CD4-positive, alpha-beta T cell (primary cell): ENCODE data around the gene MYCBP2. TPM values are rescaled to one million over a fixed set of nuclear protein-coding genes. Genes with fewer than 3 reads are reported as not detected.

Experiments used
- ATAC-seq: fragments of 200-7000 bp; cut with Tn5 transposase; one replicate; pipeline ENCODE4 v1.10.0; 2022; ENCODE audit warnings: mild to moderate bottlenecking; ENCODE audit not compliant: poor library complexity
- CTCF ChIA-PET: fragments of 350-600 bp; sonication (Branson Sonifier 250); formaldehyde crosslinking; loops from one replicate; lab custom pipeline; 2021; ENCODE audit warnings: antibody characterized with exemption, inconsistent platforms; lab: Charles Lee
- POLR2A ChIA-PET: fragments of 350-600 bp; sonication (Branson Sonifier 250); formaldehyde crosslinking; loops from one replicate; lab custom pipeline; 2021; ENCODE audit warnings: antibody characterized with exemption, inconsistent platforms; lab: Charles Lee
- DNase-seq, 14 experiments: peaks; one replicate each; pipeline ENCODE4 v3.0.0-alpha.2; 2013 to 2020; ENCODE audit warnings: mixed read lengths in 2 of 14
- H3K27ac ChIP-seq, 2 donors: one replicate each; pipeline versions ENCODE4 v1.5.1 to v1.7.0; 2013; ENCODE audit warnings: low read length in 2 of 2, low read depth in 1 of 2, mild to moderate bottlenecking in 1 of 2
- H3K27me3 ChIP-seq, 2 experiments: 1 replicate in 1 of 2; 2 replicates in 1 of 2; pipeline versions ENCODE4 v1.6.1 to v1.7.0; 2013; ENCODE audit warnings: low read length in 2 of 2, control low read depth in 1 of 2, mild to moderate bottlenecking in 1 of 2, moderate library complexity in 1 of 2; ENCODE audit not compliant: insufficient read depth in 2 of 2, control insufficient read depth in 1 of 2
- H3K36me3 ChIP-seq: one replicate; pipeline ENCODE4 v1.6.1; 2013; ENCODE audit warnings: low read length, control low read depth; ENCODE audit not compliant: insufficient read depth
- H3K4me1 ChIP-seq: one replicate; pipeline ENCODE4 v1.6.1; 2013; ENCODE audit warnings: low read length, control low read depth; ENCODE audit not compliant: insufficient read depth
- H3K4me3 ChIP-seq: one replicate; pipeline ENCODE4 v1.5.1; 2013; ENCODE audit warnings: mild to moderate bottlenecking, low read length, moderate library complexity
- H3K9me3 ChIP-seq, 2 experiments: 1 replicate in 1 of 2; 2 replicates in 1 of 2; pipeline versions ENCODE4 v1.6.1 to v1.7.0; 2013; ENCODE audit warnings: low read length in 2 of 2, mild to moderate bottlenecking in 2 of 2, control low read depth in 1 of 2, moderate library complexity in 1 of 2; ENCODE audit not compliant: control insufficient read depth in 1 of 2, insufficient read depth in 1 of 2
- H3K27ac Mint-ChIP-seq: one replicate; pipeline ENCODE4 v1.8.0; 2020; ENCODE audit warnings: mixed read lengths
- H3K27me3 Mint-ChIP-seq: one replicate; pipeline ENCODE4 v1.8.0; 2021; ENCODE audit warnings: mixed read lengths
- H3K36me3 Mint-ChIP-seq: one replicate; pipeline ENCODE4 v1.8.0; 2021; ENCODE audit warnings: low read depth, mixed read lengths
- H3K4me1 Mint-ChIP-seq: one replicate; pipeline ENCODE4 v1.8.0; 2021; ENCODE audit warnings: low read depth, mixed read lengths
- H3K4me3 Mint-ChIP-seq: one replicate; pipeline ENCODE4 v1.8.0; 2020; ENCODE audit warnings: mild to moderate bottlenecking, mixed read lengths
- H3K9me3 Mint-ChIP-seq: one replicate; pipeline ENCODE4 v1.8.0; 2020; ENCODE audit warnings: mixed read lengths
- intact Hi-C, 2 experiments: fragments of 100-400 bp; cut with DNase I in 1 of 2; cut with micrococcal nuclease in 1 of 2; formaldehyde crosslinking; loops; one replicate each; pipeline versions ENCODE4 v1.15.1 to v1.9.0; 2023 to 2025; cut with DNase I, micrococcal nuclease
- total RNA-seq, 174 experiments: library from RNA in 2 of 174; stranded (reverse) in 2 of 174; gene quantifications; one replicate each; pipeline ENCODE4 v1.2.3 and lab custom pipeline; 2021 to 2026
- TF ChIP-seq, protein P1 (sequence below): fragments of 200-600 bp; IDR thresholded peaks from one replicate; pipeline ENCODE4 v1.8.0; 2022; ENCODE audit warnings: antibody characterized with exemption, mild to moderate bottlenecking

MYCBP2 gene
- total RNA-seq, 2 experiments from 2014 or later, result 116 to 119 TPM

- peaks cover 47% of the 10 kb centered on the region for H3K36me3 Mint-ChIP-seq
- no peaks in the 10 kb centered on the region for H3K9me3 ChIP-seq
- intact Hi-C loops, result loop anchor here (2.0 to 10.0 kb wide), 6 partner anchors 34 to 1482 kb away; partner anchors contain the start of genes MYCBP2 (in 2 of the 2), SLAIN1 (in 2 of the 2), CLN5 (in 1 of the 2) and UCHL3 (in 1 of the 2)
- H3K27ac ChIP-seq, result peak within 1 kb of the TSS; percentile 89 to 98
- CTCF ChIA-PET, result interaction anchor here (0.8 to 3.1 kb wide), 7 partner anchors 11 to 140 kb away, joined by 3 to 14 read pairs (median 3); partner anchors contain the start of gene CLN5
- DNase-seq (peak; percentile 70 to 93 (median 81)), ATAC-seq (peak; percentile 62)
- H3K4me3 ChIP-seq, result peak within 1 kb of the TSS; percentile 90
- POLR2A ChIA-PET, result interaction anchor here (0.7 to 5.3 kb wide), 34 partner anchors 8 to 1700 kb away, joined by 3 to 211 read pairs (median 5); partner anchors contain the start of genes CLN5, COMMD6, KCTD12 and MYCBP2
- H3K27me3 ChIP-seq, result no peaks in the 10 kb centered on the region
- TF ChIP-seq, protein P1, sequence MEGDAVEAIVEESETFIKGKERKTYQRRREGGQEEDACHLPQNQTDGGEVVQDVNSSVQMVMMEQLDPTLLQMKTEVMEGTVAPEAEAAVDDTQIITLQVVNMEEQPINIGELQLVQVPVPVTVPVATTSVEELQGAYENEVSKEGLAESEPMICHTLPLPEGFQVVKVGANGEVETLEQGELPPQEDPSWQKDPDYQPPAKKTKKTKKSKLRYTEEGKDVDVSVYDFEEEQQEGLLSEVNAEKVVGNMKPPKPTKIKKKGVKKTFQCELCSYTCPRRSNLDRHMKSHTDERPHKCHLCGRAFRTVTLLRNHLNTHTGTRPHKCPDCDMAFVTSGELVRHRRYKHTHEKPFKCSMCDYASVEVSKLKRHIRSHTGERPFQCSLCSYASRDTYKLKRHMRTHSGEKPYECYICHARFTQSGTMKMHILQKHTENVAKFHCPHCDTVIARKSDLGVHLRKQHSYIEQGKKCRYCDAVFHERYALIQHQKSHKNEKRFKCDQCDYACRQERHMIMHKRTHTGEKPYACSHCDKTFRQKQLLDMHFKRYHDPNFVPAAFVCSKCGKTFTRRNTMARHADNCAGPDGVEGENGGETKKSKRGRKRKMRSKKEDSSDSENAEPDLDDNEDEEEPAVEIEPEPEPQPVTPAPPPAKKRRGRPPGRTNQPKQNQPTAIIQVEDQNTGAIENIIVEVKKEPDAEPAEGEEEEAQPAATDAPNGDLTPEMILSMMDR, result no peak
- H3K4me3 Mint-ChIP-seq, result peak within 1 kb of the TSS; percentile 100
- H3K36me3 ChIP-seq, result peaks cover 15% of the 10 kb centered on the region
- H3K4me1 ChIP-seq, result peaks cover 32% of the 10 kb centered on the region
- H3K27me3 Mint-ChIP-seq, result no peaks in the 10 kb centered on the region
- H3K4me1 Mint-ChIP-seq, result peaks cover 60% of the 10 kb centered on the region
- peak within 1 kb of the TSS; percentile 93 for H3K27ac Mint-ChIP-seq
- no peaks in the 10 kb centered on the region for H3K9me3 Mint-ChIP-seq
Measured at GRCh38 chr13:77026861-77027621, 299.9 kb downstream of the MYCBP2 start, which contains the start of gene FBXL3. TSS of gene FBXL3 (minus strand) at chr13:77027159. CDS start at chr13:77021860, 5,299 bp downstream.

DNA sequence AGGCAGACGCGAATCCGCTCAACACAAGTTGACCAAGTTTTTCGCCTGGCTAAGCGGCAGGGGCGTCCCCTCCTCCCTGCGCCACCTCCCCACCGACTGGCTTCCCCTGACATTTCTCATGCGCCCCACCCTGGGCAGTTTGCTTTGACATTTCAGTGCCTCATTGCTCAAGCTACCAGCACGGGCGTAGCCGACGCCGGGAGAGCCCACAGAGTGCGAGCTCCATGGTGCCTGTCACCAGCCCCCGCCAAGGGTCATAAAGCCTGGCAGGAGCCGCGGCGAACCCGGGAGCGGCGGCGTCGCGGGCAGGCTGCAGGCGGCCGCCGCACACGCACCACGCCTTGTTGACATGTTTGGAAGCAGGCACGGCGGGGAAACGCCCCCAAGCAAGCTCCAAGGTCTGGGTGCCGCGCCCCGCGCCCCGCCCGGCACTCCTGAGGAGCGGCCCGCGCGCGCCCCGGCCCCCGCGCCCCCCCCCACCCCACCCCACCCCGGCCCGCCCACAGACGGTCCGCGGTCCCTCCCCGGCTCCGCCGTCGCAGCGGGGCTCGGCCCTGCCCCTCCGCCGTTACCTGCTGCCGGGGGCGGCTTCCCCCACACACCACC is 300.5 kb downstream of the MYCBP2 start:
- no peaks in the 10 kb centered on the region for H3K27me3 ChIP-seq
- peaks cover 54% of the 10 kb centered on the region for H3K36me3 Mint-ChIP-seq

More for the DNA sequence above, 300.5 kb downstream of the MYCBP2 start:
- Mint-ChIP-seq H3K4me3 (peak overlapping the region; percentile 100), H3K4me1 (peaks cover 67% of the 10 kb centered on the region), H3K27ac (peak overlapping the region; percentile 93), H3K27me3 (no peaks in the 10 kb centered on the region), H3K9me3 (no peaks in the 10 kb centered on the region)
- intact Hi-C loops, result loop anchor here (2.0 to 10.0 kb wide), 6 partner anchors 34 to 1482 kb away; partner anchors contain the start of genes MYCBP2 (in 2 of the 2), SLAIN1 (in 2 of the 2), CLN5 (in 1 of the 2) and UCHL3 (in 1 of the 2)
- ChIA-PET POLR2A (interaction anchor here (0.5 to 5.3 kb wide), 37 partner anchors 9 to 1699 kb away, joined by 3 to 211 read pairs (median 5); partner anchors contain the start of genes CLN5, COMMD6, KCTD12 and MYCBP2), CTCF (interaction anchor here (0.8 to 3.1 kb wide), 7 partner anchors 10 to 140 kb away, joined by 3 to 14 read pairs (median 5); partner anchors contain the start of gene CLN5)
- DNase-seq (peak; percentile 61 to 91 (median 78)), ATAC-seq (peak; percentile 69)
- peaks cover 32% of the 10 kb centered on the region for H3K4me1 ChIP-seq
- peaks cover 20% of the 10 kb centered on the region for H3K36me3 ChIP-seq
- peak overlapping the region; percentile 90 for H3K4me3 ChIP-seq
- TF ChIP-seq, protein P1, result no peak
- peak overlapping the region; percentile 43 to 98 for H3K27ac ChIP-seq
- H3K9me3 ChIP-seq, result no peaks in the 10 kb centered on the region
